Thyroid gland (tissue), 4 donors: ENCODE data around the gene EML6.

Experiments
- CTCF ChIP-seq, 6 experiments: fragments of 200-600 bp in 3 of 6; fragments of 450-650 bp in 3 of 6; sonication (generic) in 3 of 6; IDR thresholded peaks; one replicate each; pipeline ENCODE4 v1.5.1; 2016 to 2019; ENCODE audit warnings: antibody characterized with exemption in 6 of 6, mild to moderate bottlenecking in 2 of 6, inconsistent platforms in 1 of 6, moderate library complexity in 1 of 6
- POLR2A ChIP-seq, 2 donors: fragments of 450-650 bp; IDR thresholded peaks; one replicate each; pipeline ENCODE4 v1.6.1; 2017; ENCODE audit warnings: antibody characterized with exemption in 2 of 2, mild to moderate bottlenecking in 2 of 2, moderate library complexity in 1 of 2

GRCh38 chr2:55013936-55014335 lies 290.5 kb downstream of the EML6 start:
- TF ChIP-seq CTCF (IDR thresholded peaks at IDR 0.05) (peak in 3 of 6 experiments; percentile 39 to 60 (median 49)), POLR2A (IDR thresholded peaks at IDR 0.05) (no peak)
